ENCODE measurements around the gene NXPE3.

DNA sequence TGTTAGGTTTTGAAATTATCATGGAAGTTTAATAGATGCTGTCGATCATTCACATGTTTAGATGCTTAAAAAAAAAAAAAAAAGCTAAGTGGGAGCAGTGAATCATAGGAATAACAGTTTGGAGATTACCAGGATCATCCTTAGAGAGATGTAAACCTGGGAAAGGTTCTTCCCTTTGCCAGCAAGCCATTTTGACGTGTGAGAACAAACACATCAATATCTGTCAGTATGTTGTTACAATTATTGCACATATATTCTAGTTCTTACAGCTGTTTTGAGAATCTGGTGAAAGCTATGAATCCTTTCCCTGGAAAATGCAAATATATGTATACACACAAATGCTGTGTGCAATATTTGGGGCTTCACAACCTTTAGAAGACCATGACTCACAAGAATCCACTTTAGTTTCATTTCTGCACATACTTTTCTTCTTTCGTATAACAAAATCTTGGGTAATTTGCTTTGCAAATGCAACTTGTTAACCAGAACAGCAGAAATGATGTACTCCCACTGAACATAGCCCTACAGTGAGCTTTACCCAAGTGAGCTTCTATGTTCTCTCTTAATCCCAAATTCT lies 82.3 kb downstream of the NXPE3 start:
- TF ChIP-seq, protein P1, sequence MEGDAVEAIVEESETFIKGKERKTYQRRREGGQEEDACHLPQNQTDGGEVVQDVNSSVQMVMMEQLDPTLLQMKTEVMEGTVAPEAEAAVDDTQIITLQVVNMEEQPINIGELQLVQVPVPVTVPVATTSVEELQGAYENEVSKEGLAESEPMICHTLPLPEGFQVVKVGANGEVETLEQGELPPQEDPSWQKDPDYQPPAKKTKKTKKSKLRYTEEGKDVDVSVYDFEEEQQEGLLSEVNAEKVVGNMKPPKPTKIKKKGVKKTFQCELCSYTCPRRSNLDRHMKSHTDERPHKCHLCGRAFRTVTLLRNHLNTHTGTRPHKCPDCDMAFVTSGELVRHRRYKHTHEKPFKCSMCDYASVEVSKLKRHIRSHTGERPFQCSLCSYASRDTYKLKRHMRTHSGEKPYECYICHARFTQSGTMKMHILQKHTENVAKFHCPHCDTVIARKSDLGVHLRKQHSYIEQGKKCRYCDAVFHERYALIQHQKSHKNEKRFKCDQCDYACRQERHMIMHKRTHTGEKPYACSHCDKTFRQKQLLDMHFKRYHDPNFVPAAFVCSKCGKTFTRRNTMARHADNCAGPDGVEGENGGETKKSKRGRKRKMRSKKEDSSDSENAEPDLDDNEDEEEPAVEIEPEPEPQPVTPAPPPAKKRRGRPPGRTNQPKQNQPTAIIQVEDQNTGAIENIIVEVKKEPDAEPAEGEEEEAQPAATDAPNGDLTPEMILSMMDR (IDR thresholded peaks at IDR 0.05), result no peak
- TF ChIP-seq POLR2A (IDR thresholded peaks at IDR 0.05), result no peak

Data from Peyer's patch (tissue), 4 donors.